Adrenal gland (tissue), 5 donors: ENCODE results near the gene PSMD13.

Source experiments
- CTCF ChIP-seq, 6 experiments: fragments of 450-650 bp in 4 of 6; fragments of 200-600 bp in 2 of 6; sonication (generic) in 1 of 6; IDR thresholded peaks; 1 replicate in 5 of 6; 2 replicates in 1 of 6; pipeline versions ENCODE4 v1.5.1 to v1.8.0; 2016 to 2021; ENCODE audit warnings: antibody characterized with exemption in 6 of 6, mild to moderate bottlenecking in 2 of 6, moderate library complexity in 1 of 6
- POLR2A ChIP-seq, 2 donors: fragments of 450-650 bp; IDR thresholded peaks; one replicate each; pipeline ENCODE4 v1.6.1; 2017; ENCODE audit warnings: antibody characterized with exemption in 2 of 2, mild to moderate bottlenecking in 2 of 2, moderate library complexity in 1 of 2
- donor health status: DM: no; HTN: no; CAD: no.

GRCh38 chr11:241634-242033 is 4.9 kb downstream of the PSMD13 start:
- TF ChIP-seq CTCF (IDR thresholded peaks at IDR 0.05): no peak
- TF ChIP-seq POLR2A (IDR thresholded peaks at IDR 0.05): no peak
